ENCODE measurements around the gene FAM43B. TPM values are rescaled to one million over a fixed set of nuclear protein-coding genes. Genes with fewer than 3 reads are reported as not detected.

Gene FAM43B
- total RNA-seq, 2 experiments from 2014 or later: not detected

DNA sequence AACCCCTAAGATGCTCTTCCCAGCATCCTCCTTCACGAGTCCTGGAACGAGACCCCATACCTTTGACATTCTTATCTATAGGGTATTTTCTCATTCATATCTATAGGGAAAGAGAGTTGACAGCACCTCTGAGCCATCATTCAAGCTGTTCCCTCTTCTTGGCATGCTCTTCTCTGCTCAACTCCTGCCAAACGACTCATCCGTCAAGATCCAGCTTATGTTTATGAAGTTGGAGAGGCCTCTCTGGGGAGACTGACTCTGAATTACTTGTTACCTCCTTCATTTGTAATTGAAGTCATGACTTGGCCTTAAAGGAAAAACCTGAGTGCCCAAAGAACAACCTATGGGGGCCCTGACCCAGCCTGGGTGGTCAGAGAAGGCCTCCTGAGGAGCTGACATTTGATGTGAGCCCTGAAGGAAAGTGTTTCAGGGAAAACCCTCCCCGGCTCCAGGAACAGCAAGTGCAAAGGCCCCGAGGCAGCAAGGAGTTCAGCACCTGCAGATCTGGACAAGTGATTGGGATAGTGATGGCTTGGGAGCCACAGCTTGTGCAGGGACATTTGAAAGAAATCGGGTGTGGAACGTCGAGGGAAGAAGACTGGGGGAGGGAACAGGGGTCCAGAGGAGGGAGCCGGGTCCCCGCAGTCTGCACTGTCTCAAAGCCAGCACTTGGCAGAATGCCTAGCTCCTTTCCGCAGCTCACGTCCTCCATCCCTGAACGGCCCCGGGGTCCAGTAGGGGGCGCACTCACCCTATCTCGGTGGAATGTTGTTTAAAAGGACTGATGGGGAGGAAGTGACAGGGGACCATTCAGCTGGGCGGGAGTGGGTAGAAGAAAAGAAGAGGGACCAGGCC lies 22.5 kb downstream of the FAM43B start:
- Mint-ChIP-seq H3K36me3 (no peaks in the 10 kb centered on the region), H3K4me1 (peaks cover 5% of the 10 kb centered on the region), H3K27me3 (peaks cover 31% of the 10 kb centered on the region), H3K4me3 (no peak overlapping the region), H3K9me3 (peaks cover 5% of the 10 kb centered on the region), H3K27ac (no peak overlapping the region)
- peak; percentile 68 for DNase-seq

DNA sequence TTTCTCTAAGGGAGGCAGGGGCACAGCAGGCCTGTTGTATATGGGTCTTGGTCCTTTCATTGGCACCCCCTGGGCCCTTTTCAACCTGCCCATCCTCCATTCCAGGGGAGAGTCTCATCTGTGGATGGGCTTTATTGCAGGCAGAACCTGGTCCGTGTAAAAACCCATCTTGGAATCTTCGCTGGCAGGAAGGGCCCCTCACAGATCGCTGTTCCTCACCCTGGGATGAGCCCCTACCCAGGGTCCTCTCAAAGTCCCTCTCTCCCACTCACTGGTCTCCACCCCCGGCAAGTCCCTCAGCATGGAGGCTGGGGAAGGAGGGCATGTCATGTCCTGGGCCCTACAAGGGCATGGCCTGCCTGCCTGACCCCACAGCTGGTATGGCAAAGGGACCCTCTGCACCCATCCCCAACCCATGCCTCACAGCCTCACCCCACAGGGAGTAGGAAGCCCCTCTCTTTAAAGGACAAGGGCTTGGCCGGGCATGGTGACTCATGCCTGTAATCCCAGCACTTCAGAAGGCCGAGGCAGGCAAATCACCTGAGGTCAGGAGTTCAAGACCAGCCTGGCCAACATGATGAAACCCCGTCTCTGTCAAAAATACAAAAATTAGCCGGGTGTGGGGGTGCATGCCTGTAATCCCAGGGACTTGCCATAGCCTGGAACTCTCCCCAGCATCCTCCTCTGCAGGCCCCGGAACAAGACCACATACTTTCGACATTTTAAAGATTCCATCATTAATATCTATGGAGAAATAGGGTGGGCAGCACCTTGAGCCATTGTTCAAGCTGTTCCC lies 23.4 kb downstream of the FAM43B start:
- no peaks in the 10 kb centered on the region for H3K36me3 Mint-ChIP-seq
- H3K4me3 Mint-ChIP-seq: no peak overlapping the region
- H3K27ac Mint-ChIP-seq: no peak overlapping the region
- DNase-seq: no peak
- H3K27me3 Mint-ChIP-seq: peaks cover 31% of the 10 kb centered on the region
- H3K9me3 Mint-ChIP-seq: peaks cover 5% of the 10 kb centered on the region
- H3K4me1 Mint-ChIP-seq: peaks cover 5% of the 10 kb centered on the region

DNA sequence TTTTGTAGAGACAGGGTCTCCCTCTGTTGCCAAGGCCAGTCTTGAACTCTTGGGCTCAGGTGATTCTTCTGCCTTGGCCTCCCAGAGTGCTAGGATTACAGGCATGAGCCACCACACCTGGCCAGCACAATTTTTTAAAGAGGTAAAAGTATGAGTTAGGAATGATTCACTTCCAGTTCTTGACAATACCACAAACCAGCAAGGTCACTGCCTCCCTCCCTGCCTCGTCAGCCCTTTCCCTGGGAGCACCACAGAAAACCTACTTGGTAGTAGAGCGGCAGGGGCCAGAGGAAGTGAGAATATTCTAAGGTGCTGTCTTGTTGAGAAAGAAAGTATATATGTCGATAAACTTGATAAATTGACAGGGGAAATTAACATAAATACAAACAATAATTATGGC lies 25.7 kb downstream of the FAM43B start:
- H3K9me3 Mint-ChIP-seq: no peaks in the 10 kb centered on the region
- no peak for DNase-seq
- no peak overlapping the region for H3K4me3 Mint-ChIP-seq
- no peak overlapping the region for H3K27ac Mint-ChIP-seq
- peaks cover 22% of the 10 kb centered on the region for H3K27me3 Mint-ChIP-seq
- no peaks in the 10 kb centered on the region for H3K36me3 Mint-ChIP-seq
- peaks cover 5% of the 10 kb centered on the region for H3K4me1 Mint-ChIP-seq

DNA sequence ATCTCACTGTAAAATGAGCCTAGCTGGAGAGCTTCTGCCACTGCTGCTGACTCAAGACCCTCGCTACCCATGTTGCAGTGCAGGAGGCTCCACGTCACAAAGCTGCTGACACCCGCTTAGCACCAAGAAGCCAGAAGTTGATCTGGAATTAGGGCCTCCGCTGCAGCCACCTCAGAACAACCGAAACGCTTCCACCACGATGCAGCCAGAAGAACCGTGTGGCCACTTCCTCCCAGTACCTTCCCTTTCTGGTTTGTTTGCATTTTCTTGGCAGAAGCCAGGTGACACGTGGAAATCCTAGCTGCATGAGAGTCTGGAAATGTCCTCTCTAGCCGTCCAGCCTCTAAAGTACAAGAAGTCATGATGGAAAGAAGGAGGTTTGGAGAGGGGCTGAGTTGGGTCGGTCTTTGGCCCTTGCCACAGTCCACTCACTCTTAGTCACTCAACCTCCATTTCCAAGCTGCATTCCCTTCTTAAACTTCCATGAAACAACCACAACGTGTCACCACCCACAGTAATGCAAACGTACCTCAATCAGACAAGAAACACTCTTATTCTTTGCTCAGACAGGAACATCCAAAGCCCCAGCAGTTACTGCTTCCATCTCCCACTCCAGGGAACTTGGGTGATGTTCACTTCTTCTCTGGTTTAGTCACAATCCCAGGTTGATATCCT lies 26.5 kb downstream of the FAM43B start:
- Mint-ChIP-seq H3K27me3 (peaks cover 16% of the 10 kb centered on the region), H3K4me1 (peaks cover 5% of the 10 kb centered on the region), H3K9me3 (no peaks in the 10 kb centered on the region), H3K4me3 (no peak overlapping the region), H3K36me3 (no peaks in the 10 kb centered on the region), H3K27ac (no peak overlapping the region)
- no peak for DNase-seq

DNA sequence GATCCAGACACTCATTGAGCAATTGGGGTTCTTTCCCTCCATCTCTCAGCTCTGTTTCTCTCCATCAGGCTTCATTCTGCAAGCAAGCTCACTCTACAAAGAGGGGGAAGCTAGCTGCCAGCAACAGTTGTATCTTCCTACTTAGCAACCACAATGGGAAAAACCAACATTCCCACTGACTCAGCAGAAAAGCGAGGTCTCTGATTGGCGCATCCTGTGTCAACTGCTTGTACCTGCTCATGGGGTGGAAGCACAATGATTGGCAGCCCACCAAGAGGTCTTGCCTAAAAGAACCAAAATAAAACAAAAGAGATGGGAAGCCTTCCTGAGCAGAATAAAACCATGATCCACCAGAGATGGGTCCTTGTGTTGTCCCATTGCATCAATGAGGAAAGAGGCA lies 32.5 kb downstream of the FAM43B start:
- Mint-ChIP-seq H3K36me3 (no peaks in the 10 kb centered on the region), H3K27ac (no peak overlapping the region), H3K9me3 (no peaks in the 10 kb centered on the region), H3K27me3 (peaks cover 40% of the 10 kb centered on the region), H3K4me3 (no peak overlapping the region), H3K4me1 (peaks cover 5% of the 10 kb centered on the region)
- DNase-seq: no peak

DNA sequence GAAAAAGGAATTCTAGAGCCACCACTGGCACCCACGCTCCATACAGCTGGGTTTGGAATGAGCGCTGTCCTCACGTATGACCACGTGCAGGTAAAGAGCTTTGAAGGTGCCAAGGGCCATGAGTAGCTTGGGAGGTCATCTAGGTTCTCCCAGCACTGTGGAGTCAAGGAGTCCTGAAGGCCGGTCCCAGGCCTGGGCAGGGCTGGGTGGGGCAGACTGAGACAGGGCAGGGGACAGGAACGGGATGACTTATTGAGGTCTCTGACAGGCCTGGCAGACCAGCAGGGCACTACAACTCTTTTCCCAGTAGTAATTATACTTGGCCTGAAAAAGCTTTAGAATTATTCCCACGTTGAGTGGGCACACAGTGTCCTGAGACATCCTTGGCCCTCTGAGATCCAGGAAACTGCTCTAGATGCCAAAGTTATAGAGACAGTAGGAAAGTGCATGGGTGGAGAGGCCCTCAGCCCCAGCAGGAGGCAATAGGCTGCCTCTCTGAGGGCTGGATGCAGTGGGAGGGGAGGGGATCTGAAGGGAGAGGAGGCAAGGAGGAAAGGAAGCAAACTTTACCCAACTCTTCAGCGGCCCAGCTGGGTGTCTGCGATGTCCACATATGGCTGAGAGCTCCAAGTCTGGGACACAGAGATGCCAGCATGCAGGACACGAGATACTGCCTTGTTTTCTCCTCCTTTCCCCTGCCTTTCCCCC lies 34.7 kb downstream of the FAM43B start:
- H3K4me1 Mint-ChIP-seq: peaks cover 5% of the 10 kb centered on the region
- no peak overlapping the region for H3K27ac Mint-ChIP-seq
- H3K4me3 Mint-ChIP-seq: no peak overlapping the region
- DNase-seq: no peak
- H3K27me3 Mint-ChIP-seq: peaks cover 62% of the 10 kb centered on the region
- no peaks in the 10 kb centered on the region for H3K36me3 Mint-ChIP-seq
- no peaks in the 10 kb centered on the region for H3K9me3 Mint-ChIP-seq

DNA sequence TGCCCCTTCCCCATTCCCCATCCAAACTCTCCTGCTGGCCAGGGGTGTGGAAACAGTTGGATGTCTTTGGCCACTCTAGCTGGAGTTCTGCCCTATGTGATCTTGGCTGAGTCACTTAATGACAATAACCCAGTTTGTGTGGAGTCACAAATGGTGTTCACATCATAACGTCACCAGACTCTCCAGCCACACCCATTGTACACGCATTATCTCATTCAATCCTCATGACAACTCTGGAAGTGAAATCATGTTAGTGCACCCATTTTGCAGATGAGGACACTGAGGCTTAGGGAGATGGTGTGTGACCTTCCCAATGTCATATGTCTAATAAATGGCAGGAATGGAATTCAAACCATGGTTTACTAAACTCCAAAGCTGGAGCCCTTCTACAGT lies 35.3 kb downstream of the FAM43B start:
- no peaks in the 10 kb centered on the region for H3K36me3 Mint-ChIP-seq
- no peak overlapping the region for H3K4me3 Mint-ChIP-seq
- no peaks in the 10 kb centered on the region for H3K9me3 Mint-ChIP-seq
- DNase-seq: no peak
- H3K4me1 Mint-ChIP-seq: peaks cover 5% of the 10 kb centered on the region
- peaks cover 68% of the 10 kb centered on the region for H3K27me3 Mint-ChIP-seq
- H3K27ac Mint-ChIP-seq: no peak overlapping the region

DNA sequence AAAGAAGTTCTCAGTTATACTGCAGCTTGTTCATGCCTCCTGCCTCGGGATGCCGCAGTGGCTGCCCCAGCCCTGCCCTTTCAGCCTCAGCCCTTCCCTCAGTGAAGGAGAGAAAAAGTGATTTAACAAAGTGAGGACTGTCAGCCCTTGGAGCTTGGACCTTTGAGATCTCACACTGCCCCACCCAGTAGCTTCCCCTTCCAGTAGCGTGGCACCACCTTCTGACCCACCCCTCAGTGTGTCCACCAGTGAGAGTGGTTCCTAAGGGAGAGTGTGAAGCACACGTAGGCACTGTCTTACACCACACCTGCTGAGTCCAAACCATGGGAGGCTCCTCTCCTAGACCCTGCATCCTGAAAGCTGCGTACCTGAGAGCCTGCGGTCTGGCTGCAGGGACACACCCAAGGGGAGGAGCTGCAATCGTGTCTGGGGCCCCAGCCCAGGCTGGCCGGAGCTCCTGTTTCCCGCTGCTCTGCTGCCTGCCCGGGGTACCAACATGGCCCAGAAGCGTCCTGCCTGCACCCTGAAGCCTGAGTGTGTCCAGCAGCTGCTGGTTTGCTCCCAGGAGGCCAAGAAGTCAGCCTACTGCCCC lies 36.4 kb downstream of the FAM43B start, which contains the start of gene CDA:
TSS of gene CDA (plus strand) at position 464 of the 592 bp plus-strand sequence. CDS start at position 497, 33 bp downstream.
- Mint-ChIP-seq H3K27me3 (peaks cover 68% of the 10 kb centered on the region), H3K36me3 (no peaks in the 10 kb centered on the region)

DNA sequence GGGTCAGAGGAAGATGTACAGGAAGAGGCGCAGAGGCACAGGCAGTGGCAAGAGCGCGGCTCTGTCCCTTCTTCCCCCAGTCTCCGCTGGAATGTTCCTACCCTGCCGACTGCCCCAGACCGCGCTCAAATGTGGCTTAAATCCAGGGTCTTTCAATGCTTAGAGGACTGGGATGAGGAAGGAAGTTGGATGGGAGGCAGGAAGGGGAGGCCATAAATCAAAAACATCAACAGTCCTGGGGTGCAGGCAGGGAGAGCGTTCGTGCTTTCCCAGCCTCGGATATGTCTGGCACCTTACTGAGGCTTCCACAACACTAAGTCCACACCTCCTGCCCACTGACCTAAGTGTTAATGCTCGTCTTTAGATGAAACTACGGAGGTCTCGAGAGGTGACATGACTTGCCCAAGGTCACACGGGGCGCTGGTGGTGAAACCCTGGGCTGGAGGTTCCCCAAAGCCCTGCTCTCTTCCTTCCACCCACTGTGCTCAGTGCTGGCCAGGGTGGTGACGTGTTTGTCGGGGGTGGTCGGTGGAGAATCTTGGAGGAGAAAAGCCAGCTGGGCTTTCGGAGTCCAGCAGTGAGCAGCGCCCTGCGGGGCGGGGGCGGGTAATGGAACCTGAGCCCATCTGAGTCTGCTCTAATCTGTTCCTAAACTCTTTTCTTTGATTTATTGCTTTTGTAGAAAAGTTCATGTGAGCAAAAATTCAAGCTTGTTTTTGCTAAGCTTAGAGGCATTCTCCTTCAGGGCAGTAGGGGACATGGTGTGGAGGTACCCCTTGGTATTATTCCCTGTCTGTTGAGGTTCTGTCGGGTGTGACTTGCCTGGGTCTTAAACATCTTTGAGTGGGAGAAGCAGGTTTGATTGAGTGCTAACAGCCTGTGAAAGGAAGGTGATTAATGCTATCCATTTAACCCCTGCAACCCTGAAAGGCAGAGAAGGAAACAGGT lies 37.2 kb downstream of the FAM43B start:
- DNase-seq: no peak
- Mint-ChIP-seq H3K36me3 (no peaks in the 10 kb centered on the region), H3K27me3 (peaks cover 64% of the 10 kb centered on the region), H3K9me3 (no peaks in the 10 kb centered on the region), H3K27ac (no peak overlapping the region), H3K4me3 (no peak overlapping the region), H3K4me1 (peaks cover 5% of the 10 kb centered on the region)

More for the DNA sequence above, 36.4 kb downstream of the FAM43B start, which contains the start of gene CDA:
- H3K27ac Mint-ChIP-seq: no peak within 1 kb of the TSS
- H3K9me3 Mint-ChIP-seq: no peaks in the 10 kb centered on the region
- peaks cover 5% of the 10 kb centered on the region for H3K4me1 Mint-ChIP-seq
- DNase-seq: no peak
- H3K4me3 Mint-ChIP-seq: no peak within 1 kb of the TSS

DNA sequence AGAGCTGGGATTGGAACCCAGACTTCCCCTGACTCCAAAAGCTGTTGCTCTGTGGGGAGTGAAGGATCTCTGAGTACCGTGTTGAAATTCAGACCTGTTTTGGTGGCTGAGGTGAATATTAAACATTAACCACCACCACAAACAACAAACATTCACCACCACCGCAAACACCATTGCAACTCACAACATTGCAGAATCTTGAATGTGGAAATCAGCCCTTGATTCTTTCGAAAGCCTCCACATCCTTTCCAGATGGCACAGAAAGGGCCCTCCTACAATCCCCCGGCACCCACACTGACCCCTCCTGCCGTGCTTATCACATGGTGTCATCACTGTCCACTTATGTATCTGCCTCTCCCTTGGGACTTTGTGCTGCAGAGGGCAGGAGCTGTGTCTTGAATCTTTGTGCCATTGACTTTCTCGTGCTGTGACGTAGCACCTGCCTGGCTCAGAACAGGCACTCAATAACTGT lies 38.0 kb downstream of the FAM43B start:
- Mint-ChIP-seq H3K36me3 (no peaks in the 10 kb centered on the region), H3K27me3 (peaks cover 58% of the 10 kb centered on the region), H3K9me3 (no peaks in the 10 kb centered on the region), H3K27ac (no peak overlapping the region), H3K4me1 (peaks cover 5% of the 10 kb centered on the region), H3K4me3 (no peak overlapping the region)
- DNase-seq: no peak

DNA sequence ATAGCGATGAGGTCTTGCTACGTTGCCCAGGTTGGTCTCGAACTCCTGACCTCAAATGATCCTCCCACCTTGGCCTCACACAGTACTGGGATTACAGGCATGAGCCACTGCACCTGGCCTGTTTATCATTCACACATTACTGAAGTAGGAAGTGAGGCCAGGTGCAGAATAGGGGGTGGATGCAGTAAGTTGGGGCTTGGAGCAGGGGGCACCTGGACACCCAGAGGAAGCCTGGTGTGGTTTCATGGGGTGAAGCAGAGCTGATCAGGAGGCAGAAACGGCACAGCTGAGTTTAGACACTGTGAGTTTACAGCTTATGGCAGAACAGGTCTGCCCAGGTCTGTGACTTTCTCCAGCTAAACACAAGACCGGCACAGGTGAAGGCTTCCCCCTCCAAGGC lies 41.4 kb downstream of the FAM43B start:
- H3K36me3 Mint-ChIP-seq: no peaks in the 10 kb centered on the region
- H3K27me3 Mint-ChIP-seq: peaks cover 39% of the 10 kb centered on the region
- no peak overlapping the region for H3K4me3 Mint-ChIP-seq
- no peaks in the 10 kb centered on the region for H3K9me3 Mint-ChIP-seq
- no peak for DNase-seq
- H3K4me1 Mint-ChIP-seq: peaks cover 5% of the 10 kb centered on the region
- no peak overlapping the region for H3K27ac Mint-ChIP-seq

DNA sequence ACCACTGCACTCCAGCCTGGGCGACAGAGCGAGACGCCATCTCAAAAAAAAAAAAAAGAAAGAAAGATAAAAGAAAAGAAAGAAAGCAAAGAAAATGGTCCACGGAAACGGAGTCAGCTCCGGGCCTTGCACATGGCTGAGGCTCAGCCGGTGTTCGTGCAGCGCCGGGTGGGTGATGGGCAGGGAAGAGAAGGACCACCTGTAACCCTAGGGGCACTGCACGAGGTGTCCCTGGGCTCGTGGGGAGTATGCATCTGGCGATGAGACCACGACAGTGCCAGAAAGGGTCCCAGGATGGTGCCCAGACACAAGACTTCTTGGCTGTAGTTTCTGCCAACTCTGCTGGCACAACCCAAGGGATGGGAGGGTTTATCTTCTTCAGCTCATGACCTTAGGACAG lies 42.4 kb downstream of the FAM43B start:
- H3K9me3 Mint-ChIP-seq: no peaks in the 10 kb centered on the region
- DNase-seq: no peak
- H3K27me3 Mint-ChIP-seq: peaks cover 29% of the 10 kb centered on the region
- no peaks in the 10 kb centered on the region for H3K36me3 Mint-ChIP-seq
- no peak overlapping the region for H3K4me3 Mint-ChIP-seq
- H3K4me1 Mint-ChIP-seq: peaks cover 2% of the 10 kb centered on the region
- no peak overlapping the region for H3K27ac Mint-ChIP-seq

DNA sequence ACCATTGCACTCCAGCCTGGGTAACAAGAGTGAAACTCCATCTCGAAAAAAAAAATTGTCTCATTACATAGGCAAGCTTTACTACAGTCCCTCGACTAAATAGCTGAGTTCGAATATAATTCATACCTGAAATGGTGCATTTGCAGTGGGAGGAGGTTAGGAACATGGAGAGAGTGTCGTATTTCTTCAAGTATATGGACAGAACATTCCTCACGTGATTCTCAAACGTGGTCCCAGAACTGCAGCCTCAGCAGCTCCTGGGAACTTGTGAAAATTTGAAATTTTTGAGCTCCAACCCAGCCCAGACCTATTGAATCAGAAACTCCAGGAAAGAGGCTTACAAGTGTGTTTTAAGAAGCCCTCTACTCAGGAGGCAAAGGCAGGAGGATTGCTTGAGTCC lies 43.7 kb downstream of the FAM43B start:
- H3K27me3 Mint-ChIP-seq: peaks cover 16% of the 10 kb centered on the region
- no peaks in the 10 kb centered on the region for H3K36me3 Mint-ChIP-seq
- H3K4me3 Mint-ChIP-seq: no peak overlapping the region
- no peak for DNase-seq
- H3K9me3 Mint-ChIP-seq: no peaks in the 10 kb centered on the region
- H3K27ac Mint-ChIP-seq: no peak overlapping the region
- no peaks in the 10 kb centered on the region for H3K4me1 Mint-ChIP-seq

Measured in activated naive CD8-positive, alpha-beta T cell treated with anti-CD3 and anti-CD28 coated beads for 36 hours (primary cell).